ENCODE measurements around the gene SCTR.

Gene SCTR

GRCh38 chr2:119451336-119452050 lies 72.8 kb downstream of the SCTR start:
- Histone ChIP-seq H3K4me1 (ENCODE audit: control insufficient read depth, low read depth, low read length) (peaks cover 12% of the 10 kb centered on the region), H3K4me3 (ENCODE audit: low read length) (no peak overlapping the region), H3K9ac (ENCODE audit: low read length) (no peak overlapping the region), H3K27me3 (ENCODE audit: control insufficient read depth, insufficient read depth, low read length) (no peaks in the 10 kb centered on the region), H3K27ac (ENCODE audit: low read length) (no peak overlapping the region), H3K36me3 (ENCODE audit: control insufficient read depth, low read depth, low read length) (no peaks in the 10 kb centered on the region), H3K9me3 (ENCODE audit: control insufficient read depth, low read depth, low read length) (no peaks in the 10 kb centered on the region)

DNA sequence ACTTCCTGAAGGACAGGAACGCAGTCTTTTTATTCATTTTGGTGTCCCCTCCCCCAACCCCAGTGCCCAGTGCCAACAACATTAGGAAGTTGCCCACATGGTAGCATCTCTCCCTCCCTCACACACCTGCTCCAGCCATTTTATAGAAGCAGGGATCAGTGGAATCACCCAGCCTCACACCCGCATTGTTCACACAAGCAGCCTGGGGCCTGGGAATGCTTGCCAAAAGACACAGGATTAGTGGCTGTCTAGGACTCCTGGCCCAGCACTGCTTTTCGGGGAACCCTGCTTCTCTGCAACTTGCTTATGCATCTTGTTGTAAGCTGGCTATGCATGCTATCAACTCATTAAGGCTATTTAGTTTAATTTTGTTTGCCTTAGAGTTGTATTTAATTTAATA lies 74.8 kb downstream of the SCTR start:
- H3K27ac ChIP-seq (ENCODE audit: low read length) = no peak overlapping the region
- no peaks in the 10 kb centered on the region for H3K36me3 ChIP-seq (ENCODE audit: control insufficient read depth, low read depth, low read length)
- no peaks in the 10 kb centered on the region for H3K27me3 ChIP-seq (ENCODE audit: control insufficient read depth, insufficient read depth, low read length)
- H3K4me3 ChIP-seq (ENCODE audit: low read length) = no peak overlapping the region
- no peaks in the 10 kb centered on the region for H3K9me3 ChIP-seq (ENCODE audit: control insufficient read depth, low read depth, low read length)
- H3K9ac ChIP-seq (ENCODE audit: low read length) = no peak overlapping the region
- H3K4me1 ChIP-seq (ENCODE audit: control insufficient read depth, low read depth, low read length) = peaks cover 12% of the 10 kb centered on the region

- Histone ChIP-seq H3K27ac (ENCODE audit: low read length) (no peak overlapping the region), H3K4me1 (ENCODE audit: control insufficient read depth, low read depth, low read length) (peaks cover 12% of the 10 kb centered on the region), H3K4me3 (ENCODE audit: low read length) (no peak overlapping the region), H3K36me3 (ENCODE audit: control insufficient read depth, low read depth, low read length) (no peaks in the 10 kb centered on the region), H3K9ac (ENCODE audit: low read length) (no peak overlapping the region), H3K9me3 (ENCODE audit: control insufficient read depth, low read depth, low read length) (no peaks in the 10 kb centered on the region), H3K27me3 (ENCODE audit: control insufficient read depth, insufficient read depth, low read length) (no peaks in the 10 kb centered on the region)
Observed at GRCh38 chr2:119448427-119449141, 75.7 kb downstream of the SCTR start.

- no peak overlapping the region for H3K9ac ChIP-seq (ENCODE audit: low read length)
- no peaks in the 10 kb centered on the region for H3K27me3 ChIP-seq (ENCODE audit: control insufficient read depth, insufficient read depth, low read length)
- H3K27ac ChIP-seq (ENCODE audit: low read length) = no peak overlapping the region
- H3K9me3 ChIP-seq (ENCODE audit: control insufficient read depth, low read depth, low read length) = no peaks in the 10 kb centered on the region
- H3K4me1 ChIP-seq (ENCODE audit: control insufficient read depth, low read depth, low read length) = peaks cover 12% of the 10 kb centered on the region
- no peak overlapping the region for H3K4me3 ChIP-seq (ENCODE audit: low read length)
- H3K36me3 ChIP-seq (ENCODE audit: control insufficient read depth, low read depth, low read length) = no peaks in the 10 kb centered on the region
Observed at GRCh38 chr2:119446037-119446436, 78.2 kb downstream of the SCTR start.

DNA sequence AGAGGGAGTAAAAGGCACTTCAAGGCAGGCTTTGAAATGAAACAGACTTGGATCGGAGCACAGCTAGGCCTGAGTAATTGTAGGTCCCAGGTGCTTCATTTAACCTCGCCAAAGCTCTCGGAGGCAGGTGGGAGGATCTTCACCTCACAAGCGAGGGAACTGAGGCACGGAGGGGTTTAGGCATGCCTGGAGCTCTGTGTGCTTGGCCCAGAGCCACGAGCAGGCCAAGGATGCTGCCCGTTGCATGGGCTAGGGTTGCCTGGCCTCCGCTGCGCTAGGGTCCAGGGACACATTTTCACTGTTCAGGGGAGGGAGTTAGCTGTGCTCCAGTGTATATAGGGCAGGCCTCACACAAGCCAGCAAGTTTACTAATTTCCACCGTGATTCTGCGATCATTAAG lies 81.4 kb downstream of the SCTR start:
- Histone ChIP-seq H3K9ac (ENCODE audit: low read length) (no peak overlapping the region), H3K36me3 (ENCODE audit: control insufficient read depth, low read depth, low read length) (no peaks in the 10 kb centered on the region), H3K27ac (ENCODE audit: low read length) (no peak overlapping the region), H3K9me3 (ENCODE audit: control insufficient read depth, low read depth, low read length) (no peaks in the 10 kb centered on the region), H3K4me3 (ENCODE audit: low read length) (no peak overlapping the region), H3K27me3 (ENCODE audit: control insufficient read depth, insufficient read depth, low read length) (no peaks in the 10 kb centered on the region), H3K4me1 (ENCODE audit: control insufficient read depth, low read depth, low read length) (no peaks in the 10 kb centered on the region)

DNA sequence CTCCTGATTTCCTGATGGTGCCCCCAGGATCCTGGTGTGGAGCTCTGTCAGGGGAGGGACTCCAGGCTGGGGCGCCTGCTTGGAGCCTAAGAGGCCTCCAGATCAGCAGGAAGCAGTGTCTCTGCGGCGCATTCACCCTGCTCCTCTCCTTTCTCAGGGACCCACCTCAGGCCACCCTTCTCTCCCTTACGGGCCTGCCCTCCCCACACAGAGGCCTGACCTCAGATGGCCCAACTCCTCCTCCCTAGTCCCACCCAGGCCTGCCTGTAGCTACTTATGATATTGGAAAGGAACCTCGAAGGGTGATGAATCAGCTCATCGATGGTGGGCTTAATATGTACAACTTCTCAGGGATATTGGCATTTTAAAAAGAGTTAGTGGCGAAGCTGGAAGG lies 82.1 kb downstream of the SCTR start:
- Histone ChIP-seq H3K27me3 (ENCODE audit: control insufficient read depth, insufficient read depth, low read length) (no peaks in the 10 kb centered on the region), H3K27ac (ENCODE audit: low read length) (no peak overlapping the region), H3K9me3 (ENCODE audit: control insufficient read depth, low read depth, low read length) (no peaks in the 10 kb centered on the region)

DNA sequence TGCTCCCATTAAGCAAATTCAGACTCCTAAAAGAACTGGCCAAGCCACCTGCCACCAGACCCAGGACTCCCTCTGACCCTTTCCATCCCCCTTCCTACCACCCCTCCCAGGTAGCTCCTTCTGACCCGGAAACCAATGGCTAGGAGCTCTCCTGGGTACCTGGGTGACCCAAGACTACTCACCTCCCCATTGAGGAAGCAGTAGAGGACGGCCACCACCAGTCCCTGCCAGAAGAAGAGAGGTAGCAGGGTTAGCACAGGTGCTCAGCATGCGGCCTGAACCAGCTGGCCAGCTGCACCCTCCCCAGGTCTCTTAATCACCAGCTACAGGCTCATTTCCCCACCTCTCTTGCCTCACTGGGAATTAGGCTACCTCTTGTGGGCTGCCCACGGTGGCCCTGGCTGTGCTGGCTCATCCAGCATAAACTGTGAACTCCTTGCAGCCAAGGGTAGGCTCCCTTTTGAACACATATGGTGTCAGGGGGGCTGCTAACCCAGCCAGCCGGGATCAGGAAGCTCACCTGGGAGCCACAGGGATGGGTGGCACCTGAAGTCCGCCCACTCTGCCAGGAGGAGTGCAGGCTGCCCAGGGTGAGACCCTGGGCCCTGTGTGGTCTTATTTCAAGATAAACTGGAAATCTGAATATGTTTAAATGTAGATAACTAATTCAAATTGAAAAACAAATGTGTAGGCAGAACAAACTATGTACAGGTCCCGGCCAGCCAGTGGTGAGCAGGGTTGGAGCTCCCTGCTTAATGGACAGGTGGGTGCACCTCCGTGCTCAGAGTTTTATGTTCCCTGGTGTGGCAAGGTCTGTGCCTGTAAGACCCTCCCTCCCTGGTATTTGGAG lies 82.7 kb downstream of the SCTR start:
- Histone ChIP-seq H3K4me3 (ENCODE audit: low read length) (no peak overlapping the region), H3K36me3 (ENCODE audit: control insufficient read depth, low read depth, low read length) (no peaks in the 10 kb centered on the region), H3K27me3 (ENCODE audit: control insufficient read depth, insufficient read depth, low read length) (no peaks in the 10 kb centered on the region), H3K9ac (ENCODE audit: low read length) (no peak overlapping the region), H3K27ac (ENCODE audit: low read length) (no peak overlapping the region), H3K9me3 (ENCODE audit: control insufficient read depth, low read depth, low read length) (no peaks in the 10 kb centered on the region), H3K4me1 (ENCODE audit: control insufficient read depth, low read depth, low read length) (no peaks in the 10 kb centered on the region)

More for the DNA sequence above, 82.1 kb downstream of the SCTR start:
- no peaks in the 10 kb centered on the region for H3K4me1 ChIP-seq (ENCODE audit: control insufficient read depth, low read depth, low read length)
- no peaks in the 10 kb centered on the region for H3K36me3 ChIP-seq (ENCODE audit: control insufficient read depth, low read depth, low read length)
- no peak overlapping the region for H3K9ac ChIP-seq (ENCODE audit: low read length)
- H3K4me3 ChIP-seq (ENCODE audit: low read length) = no peak overlapping the region

GRCh38 chr2:119440873-119441272 lies 83.4 kb downstream of the SCTR start:
- Histone ChIP-seq H3K9ac (ENCODE audit: low read length) (no peak overlapping the region), H3K4me1 (ENCODE audit: control insufficient read depth, low read depth, low read length) (no peaks in the 10 kb centered on the region), H3K27ac (ENCODE audit: low read length) (no peak overlapping the region), H3K4me3 (ENCODE audit: low read length) (no peak overlapping the region), H3K9me3 (ENCODE audit: control insufficient read depth, low read depth, low read length) (no peaks in the 10 kb centered on the region), H3K36me3 (ENCODE audit: control insufficient read depth, low read depth, low read length) (no peaks in the 10 kb centered on the region), H3K27me3 (ENCODE audit: control insufficient read depth, insufficient read depth, low read length) (no peaks in the 10 kb centered on the region)

GRCh38 chr2:119440501-119440870 lies 83.8 kb downstream of the SCTR start:
- H3K27ac ChIP-seq (ENCODE audit: low read length) = no peak overlapping the region
- H3K36me3 ChIP-seq (ENCODE audit: control insufficient read depth, low read depth, low read length) = no peaks in the 10 kb centered on the region
- no peaks in the 10 kb centered on the region for H3K27me3 ChIP-seq (ENCODE audit: control insufficient read depth, insufficient read depth, low read length)
- H3K9ac ChIP-seq (ENCODE audit: low read length) = no peak overlapping the region
- H3K4me1 ChIP-seq (ENCODE audit: control insufficient read depth, low read depth, low read length) = no peaks in the 10 kb centered on the region
- no peaks in the 10 kb centered on the region for H3K9me3 ChIP-seq (ENCODE audit: control insufficient read depth, low read depth, low read length)
- H3K4me3 ChIP-seq (ENCODE audit: low read length) = no peak overlapping the region

- Histone ChIP-seq H3K9me3 (ENCODE audit: control insufficient read depth, low read depth, low read length) (no peaks in the 10 kb centered on the region), H3K27ac (ENCODE audit: low read length) (no peak overlapping the region), H3K27me3 (ENCODE audit: control insufficient read depth, insufficient read depth, low read length) (no peaks in the 10 kb centered on the region), H3K9ac (ENCODE audit: low read length) (no peak overlapping the region), H3K36me3 (ENCODE audit: control insufficient read depth, low read depth, low read length) (no peaks in the 10 kb centered on the region), H3K4me3 (ENCODE audit: low read length) (no peak overlapping the region), H3K4me1 (ENCODE audit: control insufficient read depth, low read depth, low read length) (no peaks in the 10 kb centered on the region)
Observed at GRCh38 chr2:119439574-119440500, 84.4 kb downstream of the SCTR start.

All from iPS-18a (cell line).